Skeletal muscle tissue (tissue), 4 donors: ENCODE measurements around the gene SLC27A1. TPM values are rescaled to one million over a fixed set of nuclear protein-coding genes. Genes with fewer than 3 reads are reported as not detected.

Experiments
- H3K27ac ChIP-seq: one replicate; pipeline ENCODE4 v1.7.0; 2013; ENCODE audit warnings: mild to moderate bottlenecking, low read depth, low read length, inconsistent platforms
- H3K27me3 ChIP-seq, 3 donors: one replicate each; pipeline ENCODE4 v1.7.0; 2013; ENCODE audit warnings: low read length in 3 of 3; ENCODE audit not compliant: control insufficient read depth in 3 of 3, insufficient read depth in 3 of 3
- H3K36me3 ChIP-seq, 3 donors: one replicate each; pipeline ENCODE4 v1.7.0; 2013; ENCODE audit warnings: low read length in 3 of 3; ENCODE audit not compliant: control insufficient read depth in 3 of 3, insufficient read depth in 3 of 3
- H3K4me1 ChIP-seq, 3 donors: one replicate each; pipeline ENCODE4 v1.7.0; 2013; ENCODE audit warnings: low read length in 3 of 3, mild to moderate bottlenecking in 3 of 3; ENCODE audit not compliant: control insufficient read depth in 3 of 3, insufficient read depth in 3 of 3
- H3K4me3 ChIP-seq, 3 donors: one replicate each; pipeline ENCODE4 v1.7.0; 2013; ENCODE audit warnings: low read length in 3 of 3
- H3K9ac ChIP-seq, 3 donors: one replicate each; pipeline ENCODE4 v1.7.0; 2013; ENCODE audit warnings: low read length in 3 of 3, mild to moderate bottlenecking in 3 of 3, moderate library complexity in 2 of 3, low read depth in 1 of 3
- H3K9me3 ChIP-seq, 3 donors: one replicate each; pipeline ENCODE4 v1.7.0; 2013; ENCODE audit warnings: low read length in 3 of 3; ENCODE audit not compliant: control insufficient read depth in 3 of 3
- total RNA-seq: library from RNA; depleted of rRNA; stranded (reverse); fragments of >200 nt; gene quantifications from one replicate; pipeline ENCODE4 v1.2.3, GENCODE V29; 2014
- donor health status: Osteomylitis.

Gene SLC27A1
- total RNA-seq, 1 donor from 2014 or later = 12.0 TPM

GRCh38 chr19:17522988-17523872 lies 52.9 kb downstream of the SLC27A1 start:
- H3K4me1 ChIP-seq = peaks cover 0 to 9% (median 5%) of the 10 kb centered on the region in 3 donors
- peaks cover 7 to 10% (median 9%) of the 10 kb centered on the region in 3 donors for H3K27me3 ChIP-seq
- H3K9me3 ChIP-seq = no peaks in the 10 kb centered on the region
- peaks cover 0 to 6% (median 3%) of the 10 kb centered on the region in 3 donors for H3K36me3 ChIP-seq
- H3K27ac ChIP-seq = peak overlapping the region; percentile 47
- H3K4me3 ChIP-seq = no peak overlapping the region
- H3K9ac ChIP-seq = no peak overlapping the region

GRCh38 chr19:17524651-17525050 lies 54.3 kb downstream of the SLC27A1 start:
- Histone ChIP-seq H3K4me1 (peaks cover 0 to 9% (median 5%) of the 10 kb centered on the region in 3 donors), H3K4me3 (no peak overlapping the region), H3K27ac (no peak overlapping the region), H3K9me3 (peaks cover 3 to 8% (median 3%) of the 10 kb centered on the region in 3 donors), H3K27me3 (peaks cover 7 to 17% (median 9%) of the 10 kb centered on the region in 3 donors), H3K9ac (no peak overlapping the region), H3K36me3 (peaks cover 0 to 6% (median 0%) of the 10 kb centered on the region in 3 donors)

- H3K9ac ChIP-seq = no peak overlapping the region
- H3K9me3 ChIP-seq = peaks cover 3 to 8% (median 3%) of the 10 kb centered on the region in 3 donors
- H3K4me3 ChIP-seq = no peak overlapping the region
- H3K4me1 ChIP-seq = peaks cover 0 to 9% (median 5%) of the 10 kb centered on the region in 3 donors
- peaks cover 7 to 17% (median 9%) of the 10 kb centered on the region in 3 donors for H3K27me3 ChIP-seq
- peaks cover 0 to 6% (median 0%) of the 10 kb centered on the region in 3 donors for H3K36me3 ChIP-seq
- no peak overlapping the region for H3K27ac ChIP-seq
These were observed 54.8 kb downstream of the SLC27A1 start for GRCh38 chr19:17525141-17525540.

GRCh38 chr19:17526922-17527321 lies 56.6 kb downstream of the SLC27A1 start:
- Histone ChIP-seq H3K9ac (no peak overlapping the region), H3K27me3 (peaks cover 9 to 23% (median 13%) of the 10 kb centered on the region in 3 donors), H3K27ac (no peak overlapping the region), H3K4me1 (peaks cover 0 to 9% (median 5%) of the 10 kb centered on the region in 3 donors), H3K9me3 (peaks cover 3 to 8% (median 3%) of the 10 kb centered on the region in 3 donors), H3K36me3 (no peaks in the 10 kb centered on the region), H3K4me3 (no peak overlapping the region)

- peaks cover 9 to 27% (median 17%) of the 10 kb centered on the region in 3 donors for H3K27me3 ChIP-seq
These were observed 57.0 kb downstream of the SLC27A1 start for GRCh38 chr19:17527326-17527725.

GRCh38 chr19:17528610-17529009 lies 58.3 kb downstream of the SLC27A1 start:
- Histone ChIP-seq H3K4me3 (no peak overlapping the region), H3K4me1 (peaks cover 0 to 2% (median 0%) of the 10 kb centered on the region in 3 donors), H3K9me3 (peaks cover 3 to 8% (median 3%) of the 10 kb centered on the region in 3 donors), H3K27me3 (peaks cover 17 to 34% (median 19%) of the 10 kb centered on the region in 3 donors), H3K36me3 (no peaks in the 10 kb centered on the region), H3K9ac (no peak overlapping the region), H3K27ac (no peak overlapping the region)

More at GRCh38 chr19:17527326-17527725, 57.0 kb downstream of the SLC27A1 start:
- no peak overlapping the region for H3K4me3 ChIP-seq
- no peak overlapping the region for H3K9ac ChIP-seq
- H3K9me3 ChIP-seq = peaks cover 3 to 8% (median 3%) of the 10 kb centered on the region in 3 donors
- H3K4me1 ChIP-seq = peaks cover 0 to 9% (median 5%) of the 10 kb centered on the region in 3 donors
- no peak overlapping the region for H3K27ac ChIP-seq
- H3K36me3 ChIP-seq = no peaks in the 10 kb centered on the region

- no peak overlapping the region for H3K9ac ChIP-seq
- no peaks in the 10 kb centered on the region for H3K4me1 ChIP-seq
- H3K4me3 ChIP-seq = no peak overlapping the region
- H3K27me3 ChIP-seq = peaks cover 19 to 36% (median 20%) of the 10 kb centered on the region in 3 donors
- no peak overlapping the region for H3K27ac ChIP-seq
- peaks cover 3 to 8% (median 3%) of the 10 kb centered on the region in 3 donors for H3K9me3 ChIP-seq
- H3K36me3 ChIP-seq = no peaks in the 10 kb centered on the region
These were observed 59.2 kb downstream of the SLC27A1 start for GRCh38 chr19:17529239-17530158.

GRCh38 chr19:17530586-17530985 lies 60.3 kb downstream of the SLC27A1 start:
- no peaks in the 10 kb centered on the region for H3K4me1 ChIP-seq
- H3K4me3 ChIP-seq = no peak overlapping the region
- peaks cover 11 to 30% (median 19%) of the 10 kb centered on the region in 3 donors for H3K27me3 ChIP-seq
- H3K9ac ChIP-seq = no peak overlapping the region
- H3K27ac ChIP-seq = no peak overlapping the region
- H3K36me3 ChIP-seq = no peaks in the 10 kb centered on the region
- H3K9me3 ChIP-seq = peaks cover 3 to 8% (median 3%) of the 10 kb centered on the region in 3 donors

GRCh38 chr19:17532116-17532515 lies 61.8 kb downstream of the SLC27A1 start:
- H3K4me1 ChIP-seq = no peaks in the 10 kb centered on the region
- peaks cover 3 to 8% (median 3%) of the 10 kb centered on the region in 3 donors for H3K9me3 ChIP-seq
- H3K27me3 ChIP-seq = peaks cover 16 to 34% (median 18%) of the 10 kb centered on the region in 3 donors

More at GRCh38 chr19:17532116-17532515, 61.8 kb downstream of the SLC27A1 start:
- H3K9ac ChIP-seq = no peak overlapping the region
- H3K4me3 ChIP-seq = no peak overlapping the region
- no peaks in the 10 kb centered on the region for H3K36me3 ChIP-seq
- no peak overlapping the region for H3K27ac ChIP-seq
